Activated CD8-positive, alpha-beta memory T cell treated with anti-CD3 and anti-CD28 coated beads, Interleukin-2, amount 10 ng/mL, durations not matched to agents 7 days and 5 days (primary cell): ENCODE measurements around the gene LSM14B. TPM values are rescaled to one million over a fixed set of nuclear protein-coding genes. Genes with fewer than 3 reads are reported as not detected.
"Not testable (repeated sequence)": the region's sequence is repeated elsewhere in the genome, so short reads cannot be mapped to it uniquely, and the experiment has no call there.

Experiments
- ATAC-seq: fragments of 150-1000 bp; cut with Tn5 transposase; one replicate; pipeline ENCODE4 v1.10.0; 2021; ENCODE audit warnings: moderate library complexity
- CTCF ChIA-PET: fragments of 350-600 bp; sonication (Branson Sonifier 250); formaldehyde crosslinking; loops from one replicate; lab custom pipeline; 2021; ENCODE audit warnings: antibody characterized with exemption; lab: Charles Lee
- DNase-seq: peaks from one replicate; pipeline ENCODE4 v3.0.0-alpha.2; 2020
- H3K27ac Mint-ChIP-seq: one replicate; pipeline ENCODE4 v1.8.0; 2021; ENCODE audit warnings: mild to moderate bottlenecking, mixed read lengths
- H3K27me3 Mint-ChIP-seq: one replicate; pipeline ENCODE4 v1.8.0; 2021; ENCODE audit warnings: mixed read lengths
- H3K36me3 Mint-ChIP-seq: one replicate; pipeline ENCODE4 v1.8.0; 2021; ENCODE audit warnings: mild to moderate bottlenecking, mixed read lengths
- H3K4me1 Mint-ChIP-seq: one replicate; pipeline ENCODE4 v1.8.0; 2021; ENCODE audit warnings: mixed read lengths
- H3K4me3 Mint-ChIP-seq: one replicate; pipeline ENCODE4 v1.8.0; 2021; ENCODE audit warnings: mild to moderate bottlenecking, moderate library complexity, mixed read lengths
- H3K9me3 Mint-ChIP-seq: one replicate; pipeline ENCODE4 v1.8.0; 2022; ENCODE audit warnings: low read depth, mixed read lengths
- total RNA-seq, 2 experiments: library from RNA; stranded (reverse); gene quantifications; one replicate each; pipeline ENCODE4 v1.2.3, GENCODE V29; 2021

The LSM14B gene
- total RNA-seq, 2 experiments from 2014 or later, result 34.6 to 34.8 TPM

GRCh38 chr20:62097881-62098407, 24.3 kb upstream of the LSM14B start:
- Mint-ChIP-seq H3K4me3 (no peak overlapping the region), H3K36me3 (peaks cover 6% of the 10 kb centered on the region), H3K27me3 (no peaks in the 10 kb centered on the region), H3K27ac (no peak overlapping the region), H3K9me3 (peaks cover 15% of the 10 kb centered on the region), H3K4me1 (no peaks in the 10 kb centered on the region)
- CTCF ChIA-PET, result interaction anchor here (1.3 kb wide), 1 partner anchor 9 kb away, joined by 3 read pairs; no protein-coding TSS in a partner anchor
- ATAC-seq (no peak), DNase-seq (no peak)

GRCh38 chr20:62101078-62101477, 21.2 kb upstream of the LSM14B start:
- Mint-ChIP-seq H3K4me1 (no peaks in the 10 kb centered on the region), H3K27ac (no peak overlapping the region), H3K27me3 (no peaks in the 10 kb centered on the region), H3K9me3 (peaks cover 26% of the 10 kb centered on the region), H3K4me3 (no peak overlapping the region), H3K36me3 (peaks cover 8% of the 10 kb centered on the region)
- ATAC-seq (no peak), DNase-seq (no peak)
- CTCF ChIA-PET, result no interaction called here

- DNase-seq, result no peak
- H3K4me1 Mint-ChIP-seq, result no peaks in the 10 kb centered on the region
- peaks cover 14% of the 10 kb centered on the region for H3K36me3 Mint-ChIP-seq
- no peak overlapping the region for H3K27ac Mint-ChIP-seq
- H3K9me3 Mint-ChIP-seq, result peaks cover 36% of the 10 kb centered on the region
- CTCF ChIA-PET, result no interaction called here
- ATAC-seq, result no peak
- H3K27me3 Mint-ChIP-seq, result no peaks in the 10 kb centered on the region
- H3K4me3 Mint-ChIP-seq, result no peak overlapping the region
Observed at GRCh38 chr20:62103508-62104233, 18.6 kb upstream of the LSM14B start.

- Mint-ChIP-seq H3K27me3 (no peaks in the 10 kb centered on the region), H3K27ac (no peak overlapping the region), H3K4me1 (no peaks in the 10 kb centered on the region), H3K4me3 (no peak overlapping the region), H3K9me3 (peaks cover 42% of the 10 kb centered on the region), H3K36me3 (peaks cover 16% of the 10 kb centered on the region)
- DNase-seq, result no peak
- no peak for ATAC-seq
- CTCF ChIA-PET, result no interaction called here
Observed at GRCh38 chr20:62104234-62104789, 18.0 kb upstream of the LSM14B start.

GRCh38 chr20:62104791-62105345, 17.4 kb upstream of the LSM14B start:
- Mint-ChIP-seq H3K4me1 (no peaks in the 10 kb centered on the region), H3K27ac (no peak overlapping the region), H3K36me3 (peaks cover 16% of the 10 kb centered on the region), H3K27me3 (no peaks in the 10 kb centered on the region), H3K9me3 (peaks cover 42% of the 10 kb centered on the region), H3K4me3 (no peak overlapping the region)
- ATAC-seq (no peak), DNase-seq (no peak)
- CTCF ChIA-PET, result no interaction called here

GRCh38 chr20:62105592-62105991, 16.7 kb upstream of the LSM14B start:
- ATAC-seq (no peak), DNase-seq (no peak)
- CTCF ChIA-PET, result no interaction called here
- Mint-ChIP-seq H3K9me3 (peaks cover 42% of the 10 kb centered on the region), H3K4me3 (no peak overlapping the region), H3K27me3 (no peaks in the 10 kb centered on the region), H3K4me1 (no peaks in the 10 kb centered on the region), H3K36me3 (peaks cover 18% of the 10 kb centered on the region), H3K27ac (no peak overlapping the region)

GRCh38 chr20:62111148-62111547, 11.1 kb upstream of the LSM14B start:
- CTCF ChIA-PET, result no interaction called here
- Mint-ChIP-seq H3K4me3 (no peak overlapping the region), H3K4me1 (no peaks in the 10 kb centered on the region), H3K36me3 (peaks cover 11% of the 10 kb centered on the region), H3K9me3 (peaks cover 27% of the 10 kb centered on the region), H3K27me3 (no peaks in the 10 kb centered on the region), H3K27ac (no peak overlapping the region)
- ATAC-seq, result no peak
- no peak for DNase-seq

- Mint-ChIP-seq H3K4me3 (no peak overlapping the region), H3K27ac (no peak overlapping the region), H3K27me3 (no peaks in the 10 kb centered on the region), H3K4me1 (peaks cover 4% of the 10 kb centered on the region), H3K9me3 (peaks cover 23% of the 10 kb centered on the region), H3K36me3 (peaks cover 8% of the 10 kb centered on the region)
- ATAC-seq (no peak), DNase-seq (no peak)
- CTCF ChIA-PET, result interaction anchor here (1.5 kb wide), 1 partner anchor 101 kb away, joined by 3 read pairs; no protein-coding TSS in a partner anchor
Observed at GRCh38 chr20:62112368-62112767, 9.9 kb upstream of the LSM14B start.

GRCh38 chr20:62114894-62115293, 7.4 kb upstream of the LSM14B start:
- no peak for ATAC-seq
- Mint-ChIP-seq H3K27ac (no peak overlapping the region), H3K4me1 (peaks cover 22% of the 10 kb centered on the region), H3K4me3 (no peak overlapping the region), H3K27me3 (peaks cover 2% of the 10 kb centered on the region), H3K9me3 (peaks cover 4% of the 10 kb centered on the region), H3K36me3 (peaks cover 4% of the 10 kb centered on the region)
- no peak for DNase-seq
- CTCF ChIA-PET, result interaction anchor here (0.8 kb wide), 1 partner anchor 104 kb away, joined by 3 read pairs; no protein-coding TSS in a partner anchor

GRCh38 chr20:62115800-62116407, 6.4 kb upstream of the LSM14B start:
- not testable (repeated sequence) for ATAC-seq, H3K9me3 Mint-ChIP-seq, H3K4me3 Mint-ChIP-seq, DNase-seq, H3K27me3 Mint-ChIP-seq, H3K27ac Mint-ChIP-seq, H3K36me3 Mint-ChIP-seq
- CTCF ChIA-PET, result interaction anchor here (0.8 kb wide), 1 partner anchor 105 kb away, joined by 3 read pairs; no protein-coding TSS in a partner anchor
- peaks cover 22% of the 10 kb centered on the region for H3K4me1 Mint-ChIP-seq

GRCh38 chr20:62116558-62117361, 5.5 kb upstream of the LSM14B start:
- peaks cover 2% of the 10 kb centered on the region for H3K36me3 Mint-ChIP-seq
- H3K4me1 Mint-ChIP-seq, result peaks cover 26% of the 10 kb centered on the region
- no peak for DNase-seq
- H3K4me3 Mint-ChIP-seq, result no peak overlapping the region
- CTCF ChIA-PET, result no interaction called here
- H3K27me3 Mint-ChIP-seq, result peaks cover 2% of the 10 kb centered on the region
- ATAC-seq, result no peak
- H3K27ac Mint-ChIP-seq, result no peak overlapping the region
- no peaks in the 10 kb centered on the region for H3K9me3 Mint-ChIP-seq

- CTCF ChIA-PET, result no interaction called here
Observed at GRCh38 chr20:62117362-62117646, 5.0 kb upstream of the LSM14B start.

GRCh38 chr20:62117658-62118057, 4.6 kb upstream of the LSM14B start:
- H3K4me1 Mint-ChIP-seq, result peaks cover 26% of the 10 kb centered on the region
- no peak overlapping the region for H3K4me3 Mint-ChIP-seq
- CTCF ChIA-PET, result no interaction called here
- peak; percentile 91 for DNase-seq
- H3K27me3 Mint-ChIP-seq, result peaks cover 2% of the 10 kb centered on the region
- H3K27ac Mint-ChIP-seq, result no peak overlapping the region
- no peaks in the 10 kb centered on the region for H3K9me3 Mint-ChIP-seq
- H3K36me3 Mint-ChIP-seq, result peaks cover 2% of the 10 kb centered on the region
- peak; percentile 14 for ATAC-seq

More at GRCh38 chr20:62117362-62117646, 5.0 kb upstream of the LSM14B start:
- H3K27ac Mint-ChIP-seq, result no peak overlapping the region
- H3K9me3 Mint-ChIP-seq, result no peaks in the 10 kb centered on the region
- H3K4me3 Mint-ChIP-seq, result no peak overlapping the region
- DNase-seq, result no peak
- no peak for ATAC-seq
- peaks cover 2% of the 10 kb centered on the region for H3K36me3 Mint-ChIP-seq
- H3K4me1 Mint-ChIP-seq, result peaks cover 26% of the 10 kb centered on the region
- H3K27me3 Mint-ChIP-seq, result peaks cover 2% of the 10 kb centered on the region
